GM21529 (cell line): ENCODE measurements around the gene TOMM40L.
"Not testable (repeated sequence)": the region's sequence is repeated elsewhere in the genome, so short reads cannot be mapped to it uniquely, and the experiment has no call there.

Experiments used
- ATAC-seq: cut with Tn5 transposase; IDR thresholded peaks from one replicate; pipeline ENCODE4 v1.9.1; 2021; ENCODE audit not compliant: unreplicated experiment

TOMM40L gene

GRCh38 chr1:161219078-161219892 lies 6.6 kb upstream of the TOMM40L start:
- ATAC-seq, result no peak

GRCh38 chr1:161220002-161220401 lies 5.9 kb upstream of the TOMM40L start:
- ATAC-seq, result no peak

GRCh38 chr1:161222175-161223019 lies 3.5 kb upstream of the TOMM40L start:
- no peak for ATAC-seq

- no peak for ATAC-seq
These were observed 1.8 kb upstream of the TOMM40L start for GRCh38 chr1:161223805-161224694.

- ATAC-seq, result not testable (repeated sequence)
These were observed 1.2 kb upstream of the TOMM40L start for GRCh38 chr1:161224695-161225087.

- no peak for ATAC-seq
These were observed 704 bp upstream of the TOMM40L start for GRCh38 chr1:161225178-161225533.

GRCh38 chr1:161226320-161226711 lies 456 bp downstream of the TOMM40L start:
- no peak for ATAC-seq

GRCh38 chr1:161226759-161227158 lies 899 bp downstream of the TOMM40L start:
- no peak for ATAC-seq

GRCh38 chr1:161227196-161227871 lies 1.5 kb downstream of the TOMM40L start:
- peak; percentile 40 for ATAC-seq

- no peak for ATAC-seq
These were observed 2.2 kb downstream of the TOMM40L start for GRCh38 chr1:161228032-161228431.

GRCh38 chr1:161229896-161230295 lies 4.0 kb downstream of the TOMM40L start:
- no peak for ATAC-seq

GRCh38 chr1:161230762-161231161 lies 4.9 kb downstream of the TOMM40L start:
- no peak for ATAC-seq

GRCh38 chr1:161233102-161233501 lies 7.2 kb downstream of the TOMM40L start:
- no peak for ATAC-seq

GRCh38 chr1:161235957-161236775 lies 10.3 kb downstream of the TOMM40L start:
- no peak for ATAC-seq

- no peak for ATAC-seq
These were observed 12.2 kb downstream of the TOMM40L start, which contains the start of gene NR1I3 for GRCh38 chr1:161238039-161238473. NR1I3 (minus strand) TSS chr1:161238203; CDS start chr1:161236565, 1,638 bp downstream.

- ATAC-seq, result no peak
These were observed 15.8 kb downstream of the TOMM40L start for GRCh38 chr1:161241682-161242081.

- ATAC-seq, result no peak
These were observed 16.5 kb downstream of the TOMM40L start for GRCh38 chr1:161242313-161242712.

- ATAC-seq, result no peak
These were observed 19.0 kb downstream of the TOMM40L start for GRCh38 chr1:161244888-161245287.

- not testable (repeated sequence) for ATAC-seq
These were observed 24.2 kb downstream of the TOMM40L start for GRCh38 chr1:161250100-161250499.

GRCh38 chr1:161250829-161251228 lies 25.0 kb downstream of the TOMM40L start:
- no peak for ATAC-seq
